NCI-H2107 (cell line): ENCODE data around the gene ATP8B1.

ENCODE experiments used
- DNase-seq: peaks from one replicate; lab custom pipeline; 2025; lab: John Stamatoyannopoulos, UW

ATP8B1 gene

DNA sequence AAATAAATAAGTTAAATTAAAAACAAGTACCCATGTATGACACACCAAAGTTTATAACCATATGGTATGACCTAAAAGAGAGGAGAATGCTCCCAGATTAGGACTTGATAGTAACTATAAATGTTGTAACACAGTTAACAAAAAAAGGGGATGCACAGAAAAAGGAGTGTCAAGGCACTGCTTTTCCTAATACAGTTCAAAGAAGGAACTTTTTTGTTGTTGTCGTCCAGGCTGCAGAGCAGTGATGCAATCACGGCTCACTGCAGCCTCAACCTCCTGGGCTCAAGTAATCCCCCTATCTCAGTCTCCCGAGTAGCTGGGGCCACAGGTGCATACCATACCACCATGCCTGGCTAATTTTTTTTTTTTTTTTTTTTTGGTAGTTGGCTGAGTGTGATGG is 184.2 kb downstream of the ATP8B1 start:
- DNase-seq, result no peak

DNA sequence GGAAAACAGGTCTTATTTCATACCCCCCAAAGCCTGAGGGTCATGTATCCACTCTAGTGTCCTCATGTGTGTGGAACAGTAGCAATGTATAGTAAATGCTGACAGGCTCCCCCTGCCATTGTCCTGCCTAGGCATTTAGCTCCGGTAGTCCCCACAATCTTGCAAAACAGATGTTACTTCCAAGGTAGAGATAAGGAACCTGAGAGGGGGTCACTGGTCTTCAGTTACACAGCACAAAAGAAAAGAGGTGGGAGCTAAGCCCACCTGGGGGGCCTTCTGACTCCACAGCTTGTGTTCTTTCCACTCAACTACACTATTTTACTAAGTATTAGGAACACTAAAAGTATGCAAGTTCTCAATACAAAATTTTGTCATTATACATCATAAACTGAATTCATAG is 199.2 kb downstream of the ATP8B1 start:
- no peak for DNase-seq
